IMR-90 (cell line): Measurements from ENCODE around the gene UMODL1. TPM values are rescaled to one million over a fixed set of nuclear protein-coding genes. Genes with fewer than 3 reads are reported as not detected.

Source experiments
- ATAC-seq: fragments of 200-7000 bp; cut with Tn5 transposase; 2 replicates; pipeline ENCODE4 v1.9.1; 2020; ENCODE audit warnings: low read depth, mild to moderate bottlenecking, moderate library complexity
- BruUV-seq: library from RNA; stranded (reverse); fragments of 400-500 nt; replicated peaks from 2 replicates; lab custom pipeline; 2021; lab: Mats Ljungman, UMichigan
- CTCF ChIA-PET: fragments of 300-600 bp; formaldehyde crosslinking; extraction: SDS; loops from one replicate; lab custom pipeline; 2021; ENCODE audit warnings: antibody characterized with exemption; lab: Yijun Ruan, JAX
- POLR2A ChIA-PET: fragments of 300-600 bp; sonication (Branson Sonifier 250); formaldehyde crosslinking; loops from one replicate; lab custom pipeline; 2022; ENCODE audit warnings: antibody characterized with exemption; ENCODE audit not compliant: unreplicated experiment; lab: Charles Lee
- DNase-seq: peaks from one replicate; pipeline ENCODE4 v3.0.0; 2013
- H2AFZ ChIP-seq: replicated peaks from 2 replicates; pipeline ENCODE3; 2013; ENCODE audit warnings: low read length, mild to moderate bottlenecking; ENCODE audit not compliant: poor library complexity
- H2AK5ac ChIP-seq: 2 replicates; pipeline ENCODE4 v1.6.1; 2013; ENCODE audit warnings: low read depth, low read length, inconsistent platforms
- H2AK9ac ChIP-seq: replicated peaks from 2 replicates; pipeline ENCODE3; 2013; ENCODE audit warnings: mild to moderate bottlenecking, low read depth, low read length, moderate library complexity; ENCODE audit not compliant: poor library complexity
- H2BK120ac ChIP-seq: 2 replicates; pipeline ENCODE4 v1.6.1; 2013; ENCODE audit warnings: low read depth, low read length, inconsistent platforms
- H2BK15ac ChIP-seq: 3 replicates; pipeline ENCODE4 v1.6.1; 2013; ENCODE audit warnings: low read depth, low read length, inconsistent platforms
- H2BK20ac ChIP-seq: 2 replicates; pipeline ENCODE4 v1.6.1; 2013; ENCODE audit warnings: low read depth, mild to moderate bottlenecking, inconsistent platforms, low read length, moderate library complexity
- H2BK5ac ChIP-seq: 2 replicates; pipeline ENCODE4 v1.6.1; 2013; ENCODE audit warnings: mild to moderate bottlenecking, low read depth, low read length, inconsistent platforms; ENCODE audit not compliant: poor library complexity, severe bottlenecking
- H3K14ac ChIP-seq: replicated peaks from 2 replicates; pipeline ENCODE4 v1.6.1; 2013; ENCODE audit warnings: low read depth, low read length, inconsistent platforms
- H3K18ac ChIP-seq: 2 replicates; pipeline ENCODE4 v1.6.1; 2013; ENCODE audit warnings: low read depth, low read length, control low read depth
- H3K23ac ChIP-seq: 2 replicates; pipeline ENCODE4 v1.6.1; 2013; ENCODE audit warnings: low read depth, low read length, inconsistent platforms
- H3K27ac ChIP-seq: 2 replicates; pipeline ENCODE4 v1.5.1; 2013; ENCODE audit warnings: mild to moderate bottlenecking, control low read depth, low read length; ENCODE audit not compliant: insufficient read depth
- H3K27me3 ChIP-seq: 2 replicates; pipeline ENCODE4 v1.6.1; 2013; ENCODE audit warnings: low read length; ENCODE audit not compliant: control insufficient read depth, insufficient read depth
- H3K36me3 ChIP-seq: 2 replicates; pipeline ENCODE4 v1.6.1; 2013; ENCODE audit warnings: low read length, mixed read lengths; ENCODE audit not compliant: control insufficient read depth, insufficient read depth
- H3K4ac ChIP-seq: 2 replicates; pipeline ENCODE4 v1.6.1; 2013; ENCODE audit warnings: low read depth, low read length, inconsistent platforms
- H3K4me1 ChIP-seq: 2 replicates; pipeline ENCODE4 v1.6.1; 2013; ENCODE audit warnings: low read length, mixed read lengths; ENCODE audit not compliant: control insufficient read depth, insufficient read depth
- H3K4me2 ChIP-seq: 2 replicates; pipeline ENCODE4 v1.6.1; 2013; ENCODE audit warnings: low read depth, mild to moderate bottlenecking, control low read depth, low read length, moderate library complexity
- H3K4me3 ChIP-seq: 2 replicates; pipeline ENCODE4 v1.5.1; 2013; ENCODE audit warnings: low read depth, mild to moderate bottlenecking, control low read depth, low read length, moderate library complexity; ENCODE audit not compliant: insufficient read depth
- H3K56ac ChIP-seq: 2 replicates; pipeline ENCODE4 v1.6.1; 2013; ENCODE audit warnings: low read length, inconsistent platforms; ENCODE audit not compliant: insufficient read depth; ENCODE audit errors: extremely low read depth
- H3K79me1 ChIP-seq, 2 experiments: 2 replicates each; pipeline ENCODE4 v1.6.1; 2013; ENCODE audit warnings: low read length in 2 of 2, inconsistent platforms in 1 of 2, low read depth in 1 of 2
- H3K9ac ChIP-seq: 2 replicates; pipeline ENCODE4 v1.6.1; 2013; ENCODE audit warnings: low read depth, low read length, control low read depth
- H3K9me1 ChIP-seq: 2 replicates; pipeline ENCODE4 v1.6.1; 2013; ENCODE audit warnings: low read length, inconsistent platforms; ENCODE audit not compliant: insufficient read depth
- H3K9me3 ChIP-seq: 2 replicates; pipeline ENCODE4 v1.6.1; 2013; ENCODE audit warnings: low read length; ENCODE audit not compliant: control insufficient read depth, insufficient read depth
- H4K20me1 ChIP-seq: 2 replicates; pipeline ENCODE4 v1.6.1; 2013; ENCODE audit warnings: low read length, inconsistent platforms; ENCODE audit not compliant: insufficient read depth
- H4K5ac ChIP-seq: 2 replicates; pipeline ENCODE4 v1.6.1; 2013; ENCODE audit warnings: mild to moderate bottlenecking, low read depth, low read length, control low read depth
- H4K8ac ChIP-seq, 2 experiments: 2 replicates each; pipeline ENCODE4 v1.6.1; 2013; ENCODE audit warnings: low read depth in 2 of 2, low read length in 2 of 2, control low read depth in 1 of 2, inconsistent platforms in 1 of 2
- H4K91ac ChIP-seq: 2 replicates; pipeline ENCODE4 v1.6.1; 2013; ENCODE audit warnings: low read depth, low read length, inconsistent platforms; ENCODE audit not compliant: insufficient read depth
- FOS ChIP-seq: fragments of 150-350 bp; IDR thresholded peaks from 2 replicates; pipeline ENCODE4 v1.6.1; 2016; ENCODE audit warnings: low read depth, low read length
- RAD21 ChIP-seq: IDR thresholded peaks from 2 replicates; pipeline ENCODE4 v1.6.1; 2012; ENCODE audit warnings: low read length, improper control_type of control experiment
- WGBS, 2 experiments: methylation state at CpG; one replicate each; pipeline versions ENCODE4 v1.1.5 to v1.1.7; 2013; ENCODE audit warnings: missing lambda C conversion rate in 2 of 2; ENCODE audit not compliant: insufficient read length in 1 of 2; ENCODE audit errors: extremely low coverage in 2 of 2; 5-methylcytosine and 5-hydroxymethylcytosine counted together
- dilution Hi-C: fragments of 300-500 bp; cut with HindIII; formaldehyde crosslinking; loops from one replicate; pipeline ENCODE4 v1.14.3; 2018; ENCODE audit warnings: low sequenced_read_pairs; ENCODE audit not compliant: unreplicated experiment
- in situ Hi-C: fragments of 300-500 bp; cut with MboI; formaldehyde crosslinking; loops from 3 replicates; pipeline ENCODE4 v1.14.3; 2019; ENCODE audit warnings: low sequenced_read_pairs, inconsistent platforms, mixed read lengths
- intact Hi-C: fragments of 100-400 bp; cut with micrococcal nuclease; formaldehyde crosslinking; loops from 2 replicates; pipeline ENCODE4 v1.10.0; 2022
- polyA plus RNA-seq, 3 experiments: library from polyadenylated mRNA; depleted of rRNA; stranded (reverse); fragments of >200 nt; gene quantifications; 2 replicates each; pipeline ENCODE4 v1.2.3, GENCODE V29; 2012; ENCODE audit warnings: low replicate concordance in 1 of 3
- total RNA-seq: library from RNA; depleted of rRNA; stranded (reverse); fragments of >200 nt; gene quantifications from 2 replicates; pipeline ENCODE4 v1.2.3, GENCODE V29; 2012

UMODL1 gene
- total and polyA plus RNA-seq, 2 of the 4 experiments (the other 2 are of a cell fraction) = 0.02 TPM; not detected in 1

GRCh38 chr21:42026082-42026435 lies 45.1 kb upstream of the UMODL1 start:
- ChIA-PET POLR2A (no interaction called here), CTCF (no interaction called here)
- peak overlapping the region; percentile 95 for H4K91ac ChIP-seq
- ATAC-seq = peak; percentile 42
- H3K23ac ChIP-seq = peak overlapping the region; percentile 81
- H4K8ac ChIP-seq = peak overlapping the region; percentile 93 to 95
- no peak overlapping the region; the same call in 1 of the 2 replicates for H3K4me2 ChIP-seq
- no peaks in the 10 kb centered on the region for H3K36me3 ChIP-seq
- peak overlapping the region; percentile 93 for H3K4ac ChIP-seq
- peak overlapping the region; percentile 80 for H3K18ac ChIP-seq
- dilution Hi-C loops = no loop called here
- peak overlapping the region; percentile 83 for H4K5ac ChIP-seq
- no peak overlapping the region; the same call in 1 of the 2 replicates for H3K9ac ChIP-seq
- TF ChIP-seq FOS = no peak
- TF ChIP-seq RAD21 = no peak
- H2BK20ac ChIP-seq = peak overlapping the region; percentile 96
- peak overlapping the region; percentile 96; the same call in 2 of the 3 replicates for H2BK15ac ChIP-seq
- intact Hi-C loops = no loop called here
- in situ Hi-C loops = no loop called here
- no peaks in the 10 kb centered on the region for H3K9me3 ChIP-seq
- H3K9me1 ChIP-seq = peaks cover 26% of the 10 kb centered on the region
- peak overlapping the region; percentile 74 for H2BK5ac ChIP-seq
- peaks cover 13% of the 10 kb centered on the region for H3K4me1 ChIP-seq
- peak overlapping the region; percentile 12 for H3K56ac ChIP-seq
- H2BK120ac ChIP-seq = peak overlapping the region; percentile 98
- DNase-seq = peak; percentile 44
- peak overlapping the region; percentile 42 for H3K27ac ChIP-seq
- H3K4me3 ChIP-seq = no peak overlapping the region
- H3K14ac ChIP-seq = peak overlapping the region; percentile 95
- BruUV-seq = no TSS peak
- H2AK5ac ChIP-seq = peak overlapping the region; percentile 98
- 80% methylated on average over 3 of the region's 9 CpGs; no CpG with 5 or more reads in 1 of the 2 experiments for WGBS, 2 experiments
- peak overlapping the region; percentile 93 for H2AK9ac ChIP-seq
- H4K20me1 ChIP-seq = no peaks in the 10 kb centered on the region
- no peaks in the 10 kb centered on the region for H3K27me3 ChIP-seq
- H3K79me1 ChIP-seq = peaks cover 3 to 4% of the 10 kb centered on the region in 2 experiments; a peak in 2 of 4 replicates
- peak overlapping the region; percentile 86 for H2AFZ ChIP-seq
